HS-5 (cell line): ENCODE measurements around the gene SHROOM3.
"Not testable (repeated sequence)": the region's sequence is repeated elsewhere in the genome, so short reads cannot be mapped to it uniquely, and the experiment has no call there.

ENCODE experiments used
- DNase-seq: peaks from one replicate; pipeline ENCODE4 v3.0.0-alpha.2; 2012; ENCODE audit warnings: low read depth

The SHROOM3 gene

DNA sequence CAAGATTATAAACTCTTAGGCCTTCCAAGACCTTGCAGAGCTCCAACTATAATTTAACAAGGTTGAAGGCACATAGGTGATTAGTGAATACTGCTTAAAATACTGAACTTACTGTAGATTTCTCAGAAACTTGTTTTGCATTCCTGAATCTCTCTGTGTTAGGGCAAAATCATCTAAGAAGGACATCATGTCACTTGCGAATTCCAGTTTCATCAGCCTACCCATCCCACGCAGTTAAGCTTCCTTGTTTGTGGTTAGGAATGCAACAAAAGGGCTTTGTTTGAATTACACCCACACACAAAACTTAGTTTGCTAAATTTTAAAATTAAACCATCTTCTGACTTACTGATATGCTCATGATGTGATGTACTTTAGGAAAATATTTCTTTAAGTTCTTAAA is 288.9 kb downstream of the SHROOM3 start:
- DNase-seq = no peak

- no peak for DNase-seq
Measured at GRCh38 chr4:76725039-76725438, 290.0 kb downstream of the SHROOM3 start.

DNA sequence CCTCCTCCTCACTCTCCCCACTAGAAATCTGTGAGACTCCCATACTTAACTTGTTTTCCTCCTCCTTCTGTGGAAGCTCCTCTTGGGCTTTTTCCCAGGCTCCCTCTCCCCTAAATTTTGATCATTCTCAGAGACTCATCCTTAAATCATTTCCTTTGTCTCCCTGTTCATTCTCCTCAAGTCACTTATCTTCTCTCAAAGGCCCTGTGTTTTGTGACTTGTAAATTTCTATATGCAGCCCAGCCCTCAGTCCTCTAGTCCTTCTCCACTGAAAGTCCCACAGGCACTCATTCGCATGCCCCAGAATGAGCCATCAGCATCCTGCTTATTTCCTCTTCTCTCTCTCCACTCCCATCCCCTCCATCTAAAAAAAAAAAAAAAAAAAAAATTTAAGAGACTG is 291.1 kb downstream of the SHROOM3 start:
- no peak for DNase-seq

- DNase-seq = no peak
Measured at GRCh38 chr4:76726631-76727030, 291.6 kb downstream of the SHROOM3 start.

GRCh38 chr4:76727934-76728333 is 292.9 kb downstream of the SHROOM3 start:
- not testable (repeated sequence) for DNase-seq

GRCh38 chr4:76729460-76729859 is 294.4 kb downstream of the SHROOM3 start:
- DNase-seq = no peak

DNA sequence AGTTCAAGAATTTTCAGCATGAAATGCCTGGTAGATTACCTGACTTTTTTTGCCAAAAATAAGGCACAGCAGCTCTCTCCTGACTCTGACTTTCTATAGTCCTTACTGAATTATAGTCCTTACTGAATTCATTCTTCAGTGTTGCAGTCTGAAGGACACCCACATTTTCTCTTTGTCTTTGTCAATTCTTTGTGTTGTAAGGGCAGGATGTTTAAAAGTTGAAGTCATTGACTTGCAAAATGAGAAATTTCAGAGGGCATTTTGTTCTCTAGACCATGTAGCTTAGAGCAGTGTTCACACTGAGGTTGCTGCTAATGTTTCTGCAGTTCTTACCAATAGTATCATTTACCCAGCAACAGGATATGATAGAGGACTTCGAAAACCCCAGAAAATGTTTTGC is 295.0 kb downstream of the SHROOM3 start:
- DNase-seq = no peak

DNA sequence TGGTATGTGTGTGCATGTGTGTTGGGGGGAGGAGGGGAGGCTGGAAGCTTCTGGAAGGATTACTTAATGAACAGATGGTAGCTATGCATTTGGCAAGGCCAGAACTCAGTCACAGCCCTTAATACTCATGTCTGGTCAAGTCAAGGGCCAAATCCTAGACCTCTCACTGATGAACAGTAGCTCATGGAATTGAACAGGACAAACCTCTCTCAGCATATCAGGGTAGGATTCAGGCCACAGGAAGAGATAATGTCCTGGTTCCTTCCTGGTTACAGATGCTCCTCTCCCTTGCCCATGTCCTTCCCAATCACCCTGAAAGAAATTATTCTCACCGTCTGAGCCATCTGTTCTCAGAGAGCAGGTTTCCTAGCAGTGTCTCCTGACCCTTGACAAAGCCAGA is 297.2 kb downstream of the SHROOM3 start:
- no peak for DNase-seq

- no peak for DNase-seq
Measured at GRCh38 chr4:76733068-76733771, 298.2 kb downstream of the SHROOM3 start.

DNA sequence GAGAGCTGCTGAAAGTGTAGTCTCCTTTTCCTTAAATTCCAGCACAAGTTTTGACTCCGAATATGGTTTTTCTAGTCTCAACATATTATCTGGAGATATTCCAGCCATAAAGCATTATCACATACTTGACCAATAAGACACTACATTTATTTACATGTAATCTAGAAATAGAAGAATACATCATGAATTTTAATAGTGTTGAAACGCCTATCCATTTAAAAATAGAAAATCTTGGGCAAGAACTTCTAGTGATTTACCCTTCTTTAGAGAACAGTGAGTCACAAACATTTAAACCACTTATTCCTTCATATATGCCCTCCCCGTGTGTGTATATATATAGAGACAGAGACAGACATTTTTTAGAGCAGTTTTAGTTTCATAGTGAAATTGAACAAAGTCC is 301.4 kb downstream of the SHROOM3 start:
- DNase-seq = no peak

GRCh38 chr4:76737180-76737579 is 302.2 kb downstream of the SHROOM3 start:
- no peak for DNase-seq

DNA sequence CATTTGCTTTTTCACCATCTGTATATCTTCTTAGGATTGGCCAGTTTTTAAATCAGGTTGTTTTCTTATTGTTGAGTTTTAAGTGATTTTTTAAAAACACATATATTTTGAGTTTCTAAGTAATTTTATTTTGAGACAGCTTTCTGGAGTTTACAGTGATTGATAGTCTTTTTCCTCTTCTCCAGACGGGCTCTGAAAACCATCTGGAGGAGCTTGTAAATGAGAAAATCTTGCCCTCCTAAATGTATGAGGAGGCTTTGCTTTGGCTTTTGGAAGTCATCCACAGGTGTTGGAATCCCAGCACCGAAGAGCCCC is 302.7 kb downstream of the SHROOM3 start:
- no peak for DNase-seq

GRCh38 chr4:76738086-76738931 is 303.3 kb downstream of the SHROOM3 start:
- DNase-seq = no peak

DNA sequence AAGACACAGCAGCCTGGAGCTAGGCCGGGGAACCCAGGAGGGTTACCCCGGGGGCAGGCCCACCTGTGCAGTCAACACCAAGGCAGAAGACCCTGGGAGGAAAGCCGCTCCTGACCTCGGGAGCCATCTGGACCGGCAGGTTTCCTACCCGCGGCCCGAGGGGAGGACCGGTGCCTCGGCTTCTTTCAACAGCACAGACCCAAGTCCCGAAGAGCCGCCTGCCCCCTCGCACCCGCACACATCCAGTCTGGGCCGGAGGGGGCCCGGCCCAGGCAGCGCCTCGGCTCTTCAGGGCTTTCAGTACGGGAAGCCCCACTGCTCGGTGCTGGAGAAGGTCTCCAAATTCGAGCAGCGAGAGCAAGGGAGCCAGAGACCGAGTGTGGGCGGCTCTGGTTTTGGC is 305.2 kb downstream of the SHROOM3 start:
- DNase-seq = no peak

DNA sequence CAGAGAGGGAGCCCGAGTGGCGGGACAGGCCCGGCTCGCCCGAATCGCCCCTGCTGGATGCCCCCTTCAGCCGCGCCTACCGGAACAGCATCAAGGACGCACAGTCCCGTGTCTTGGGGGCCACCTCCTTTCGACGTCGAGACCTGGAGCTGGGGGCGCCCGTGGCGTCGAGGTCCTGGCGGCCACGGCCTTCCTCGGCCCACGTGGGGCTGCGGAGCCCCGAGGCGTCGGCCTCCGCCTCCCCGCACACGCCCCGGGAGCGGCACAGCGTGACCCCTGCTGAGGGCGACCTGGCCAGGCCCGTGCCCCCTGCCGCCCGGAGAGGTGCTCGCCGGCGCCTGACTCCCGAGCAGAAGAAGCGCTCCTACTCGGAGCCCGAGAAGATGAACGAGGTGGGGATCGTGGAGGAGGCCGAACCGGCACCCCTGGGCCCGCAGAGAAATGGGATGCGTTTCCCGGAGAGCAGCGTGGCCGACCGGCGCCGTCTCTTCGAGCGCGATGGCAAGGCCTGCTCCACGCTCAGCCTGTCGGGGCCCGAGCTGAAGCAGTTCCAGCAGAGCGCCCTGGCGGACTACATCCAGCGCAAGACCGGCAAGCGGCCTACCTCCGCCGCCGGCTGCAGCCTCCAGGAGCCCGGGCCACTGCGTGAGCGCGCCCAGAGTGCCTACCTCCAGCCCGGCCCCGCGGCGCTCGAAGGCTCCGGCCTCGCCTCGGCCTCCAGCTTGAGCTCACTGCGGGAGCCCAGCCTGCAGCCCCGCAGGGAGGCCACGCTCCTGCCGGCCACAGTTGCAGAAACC is 306.0 kb downstream of the SHROOM3 start:
- no peak for DNase-seq

DNA sequence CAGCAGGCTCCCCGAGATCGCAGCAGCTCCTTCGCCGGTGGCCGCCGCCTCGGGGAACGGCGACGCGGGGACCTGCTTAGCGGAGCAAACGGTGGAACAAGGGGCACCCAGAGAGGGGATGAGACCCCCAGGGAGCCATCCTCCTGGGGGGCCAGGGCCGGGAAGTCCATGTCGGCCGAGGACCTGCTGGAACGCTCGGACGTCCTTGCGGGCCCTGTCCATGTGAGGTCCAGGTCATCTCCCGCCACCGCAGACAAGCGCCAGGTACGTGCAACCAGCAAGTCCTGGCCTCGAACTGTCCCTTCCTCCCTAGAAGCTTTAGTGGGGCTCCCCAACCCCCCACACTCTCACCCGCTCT is 306.6 kb downstream of the SHROOM3 start:
- DNase-seq = no peak

DNA sequence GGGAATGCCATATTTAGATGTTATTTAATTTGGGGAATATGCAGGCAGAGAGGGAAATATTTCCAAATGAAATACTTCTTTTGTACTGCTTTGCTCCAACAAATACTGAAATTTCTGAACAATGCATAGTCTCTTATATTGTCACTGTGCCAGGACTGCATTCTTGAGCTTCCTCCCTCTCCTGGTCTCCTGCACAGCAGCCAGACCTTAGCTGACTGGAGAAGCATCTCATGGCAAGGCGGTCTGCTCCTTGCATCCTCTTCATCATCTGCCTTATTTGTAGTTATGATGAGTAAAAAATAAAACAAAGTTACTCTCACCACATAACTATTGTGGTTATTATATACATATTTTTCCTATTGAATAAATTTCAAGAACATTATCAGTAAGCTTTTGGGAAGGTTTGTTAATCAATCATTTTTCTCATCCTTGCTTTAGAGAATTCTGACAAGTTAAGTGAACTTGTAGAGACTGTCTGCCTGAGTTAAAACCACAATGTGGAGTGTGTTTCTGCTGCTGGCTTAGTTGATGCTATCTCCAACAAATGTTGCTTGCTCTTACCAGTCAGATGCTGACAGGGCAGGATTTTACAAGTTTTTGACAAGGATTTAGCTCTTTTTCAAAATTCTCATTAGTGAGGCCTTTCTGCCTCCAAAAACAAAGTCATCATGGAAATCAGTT is 309.4 kb downstream of the SHROOM3 start:
- no peak for DNase-seq

- DNase-seq = no peak
Measured at GRCh38 chr4:76745240-76745639, 310.2 kb downstream of the SHROOM3 start.

GRCh38 chr4:76747563-76747962 is 312.5 kb downstream of the SHROOM3 start:
- no peak for DNase-seq

DNA sequence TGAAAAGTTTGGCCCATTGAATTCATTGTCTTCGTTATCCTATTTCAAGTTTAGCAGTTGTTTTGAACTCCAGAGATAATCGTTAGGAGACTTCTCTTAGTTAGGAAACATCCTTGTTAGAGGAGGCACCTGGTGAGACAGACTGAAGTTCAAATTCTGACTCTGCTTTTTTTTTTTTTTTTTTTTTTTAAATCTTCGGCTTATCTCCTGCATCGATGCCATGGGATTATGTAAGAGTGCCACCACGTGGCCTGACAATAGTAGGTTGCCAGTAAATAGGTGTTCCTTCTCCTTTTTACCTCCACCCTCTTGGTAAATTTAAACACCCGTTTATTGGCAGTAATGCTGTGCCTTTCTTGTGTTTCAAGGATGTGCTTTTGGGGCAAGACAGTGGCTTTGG is 313.6 kb downstream of the SHROOM3 start:
- no peak for DNase-seq

DNA sequence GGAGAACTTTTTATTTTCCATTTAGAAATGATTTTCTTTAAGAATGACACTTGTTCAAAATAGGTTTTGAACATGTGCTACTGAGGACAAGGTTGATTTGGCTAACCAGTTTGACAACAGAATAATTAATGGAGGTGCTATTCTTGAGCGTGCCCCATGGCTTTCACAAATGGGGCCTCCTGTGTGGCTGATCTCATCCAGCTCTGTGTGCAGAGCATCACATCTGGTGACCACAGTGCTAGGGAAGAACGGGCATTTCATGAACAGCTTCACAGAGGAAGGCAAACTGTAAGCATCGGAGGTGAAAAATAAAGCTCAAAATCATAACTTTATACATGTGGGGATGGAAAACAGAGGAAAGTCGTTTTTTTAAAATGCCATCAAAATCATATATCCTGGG is 314.3 kb downstream of the SHROOM3 start:
- no peak for DNase-seq

GRCh38 chr4:76750716-76751115 is 315.7 kb downstream of the SHROOM3 start:
- no peak for DNase-seq
